ENCODE results near the gene ZNF385D.
"Not testable (repeated sequence)": the region's sequence is repeated elsewhere in the genome, so short reads cannot be mapped to it uniquely, and the experiment has no call there.

Gene ZNF385D

DNA sequence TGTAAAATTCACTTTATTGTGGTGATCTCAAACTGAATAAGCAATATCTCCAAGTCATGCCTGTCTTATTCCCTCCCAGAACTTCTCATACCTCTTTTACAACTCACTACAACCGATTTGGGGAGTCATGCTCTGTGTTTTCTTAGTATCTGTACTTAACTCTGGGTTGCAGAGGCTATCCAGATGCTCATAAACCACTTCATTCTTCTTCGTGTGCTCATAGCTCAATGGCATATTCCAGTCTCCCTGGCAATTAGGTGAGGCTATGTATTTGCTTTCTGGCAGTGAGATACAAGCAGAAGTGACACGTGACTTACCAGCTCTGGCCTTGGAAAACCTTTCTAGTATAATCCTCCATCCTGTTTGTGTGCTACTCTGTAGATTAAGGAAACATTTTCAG is 360.9 kb downstream of the ZNF385D start:
- no peaks in the 10 kb centered on the region for H3K36me3 ChIP-seq (ENCODE audit: insufficient read depth, low read length)
- H3K4me1 ChIP-seq (ENCODE audit: insufficient read depth, low read length) = no peaks in the 10 kb centered on the region
- H3K4me2 ChIP-seq (ENCODE audit: insufficient read depth, low read length) = no peak overlapping the region
- no peak overlapping the region for H3K9ac ChIP-seq (ENCODE audit: low read depth, low read length)
- TF ChIP-seq CTCF (IDR thresholded peaks at IDR 0.05; ENCODE audit: borderline replicate concordance, extremely low read depth, low read length, poor library complexity, severe bottlenecking) (no peak), EZH2 (IDR thresholded peaks at IDR 0.05; ENCODE audit: borderline replicate concordance, low read depth, low read length, severe bottlenecking) (no peak)
- H3K27me3 ChIP-seq (ENCODE audit: insufficient read depth, low read length, poor library complexity) = no peaks in the 10 kb centered on the region
- H3K79me2 ChIP-seq (ENCODE audit: insufficient read depth, low read length) = no peaks in the 10 kb centered on the region
- ATAC-seq (ENCODE audit: insufficient read depth, low read depth) (no peak), DNase-seq (no peak)
- no peak overlapping the region for H3K4me3 ChIP-seq (ENCODE audit: low read depth in 1 of 2, low read length in 2 of 2)
- no peak overlapping the region for H3K27ac ChIP-seq (ENCODE audit: low read length)
- H3K9me3 ChIP-seq (ENCODE audit: insufficient read depth, low read length, severe bottlenecking) = no peaks in the 10 kb centered on the region
- H4K20me1 ChIP-seq (ENCODE audit: insufficient read depth, low read length) = no peaks in the 10 kb centered on the region
- H2AFZ ChIP-seq (ENCODE audit: low read depth, low read length) = no peak overlapping the region

- not testable (repeated sequence) for H3K4me1 ChIP-seq (ENCODE audit: insufficient read depth, low read length); DNase-seq; H3K27me3 ChIP-seq (ENCODE audit: insufficient read depth, low read length, poor library complexity)
Measured at GRCh38 chr3:21387142-21387826, 363.7 kb downstream of the ZNF385D start.

DNA sequence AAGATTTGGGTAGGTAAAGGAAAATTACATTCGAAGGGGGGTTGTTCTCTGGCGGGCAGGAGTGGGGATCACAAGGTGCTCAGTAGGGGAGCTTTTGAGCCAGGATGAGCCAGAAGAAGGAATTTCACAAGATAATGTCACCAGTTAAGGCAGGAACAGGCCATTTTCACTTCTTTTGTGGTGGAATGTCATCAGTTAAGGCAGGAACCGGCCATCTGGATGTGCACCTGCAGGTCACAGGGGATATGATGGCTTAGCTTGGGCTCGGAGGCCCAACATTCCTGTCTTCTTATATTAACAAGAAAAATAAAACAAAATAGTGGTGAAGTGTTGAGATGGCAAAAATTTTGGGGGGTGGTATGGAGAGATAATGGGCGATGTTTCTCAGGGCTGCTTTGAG is 373.0 kb downstream of the ZNF385D start:
- H3K4me1 ChIP-seq (ENCODE audit: insufficient read depth, low read length); H3K36me3 ChIP-seq (ENCODE audit: insufficient read depth, low read length); H3K4me2 ChIP-seq (ENCODE audit: insufficient read depth, low read length); DNase-seq; H3K27me3 ChIP-seq (ENCODE audit: insufficient read depth, low read length, poor library complexity); H3K79me2 ChIP-seq (ENCODE audit: insufficient read depth, low read length); H3K4me3 ChIP-seq (ENCODE audit: low read depth in 1 of 2, low read length in 2 of 2); H2AFZ ChIP-seq (ENCODE audit: low read depth, low read length); H4K20me1 ChIP-seq (ENCODE audit: insufficient read depth, low read length); H3K9ac ChIP-seq (ENCODE audit: low read depth, low read length); ATAC-seq (ENCODE audit: insufficient read depth, low read depth); H3K9me3 ChIP-seq (ENCODE audit: insufficient read depth, low read length, severe bottlenecking); H3K27ac ChIP-seq (ENCODE audit: low read length): not testable (repeated sequence)

More at GRCh38 chr3:21387142-21387826, 363.7 kb downstream of the ZNF385D start:
- H3K9me3 ChIP-seq (ENCODE audit: insufficient read depth, low read length, severe bottlenecking); H4K20me1 ChIP-seq (ENCODE audit: insufficient read depth, low read length); H3K27ac ChIP-seq (ENCODE audit: low read length); H3K36me3 ChIP-seq (ENCODE audit: insufficient read depth, low read length); ATAC-seq (ENCODE audit: insufficient read depth, low read depth); H2AFZ ChIP-seq (ENCODE audit: low read depth, low read length); H3K4me3 ChIP-seq (ENCODE audit: low read depth in 1 of 2, low read length in 2 of 2); H3K79me2 ChIP-seq (ENCODE audit: insufficient read depth, low read length); H3K4me2 ChIP-seq (ENCODE audit: insufficient read depth, low read length); H3K9ac ChIP-seq (ENCODE audit: low read depth, low read length): not testable (repeated sequence)

DNA sequence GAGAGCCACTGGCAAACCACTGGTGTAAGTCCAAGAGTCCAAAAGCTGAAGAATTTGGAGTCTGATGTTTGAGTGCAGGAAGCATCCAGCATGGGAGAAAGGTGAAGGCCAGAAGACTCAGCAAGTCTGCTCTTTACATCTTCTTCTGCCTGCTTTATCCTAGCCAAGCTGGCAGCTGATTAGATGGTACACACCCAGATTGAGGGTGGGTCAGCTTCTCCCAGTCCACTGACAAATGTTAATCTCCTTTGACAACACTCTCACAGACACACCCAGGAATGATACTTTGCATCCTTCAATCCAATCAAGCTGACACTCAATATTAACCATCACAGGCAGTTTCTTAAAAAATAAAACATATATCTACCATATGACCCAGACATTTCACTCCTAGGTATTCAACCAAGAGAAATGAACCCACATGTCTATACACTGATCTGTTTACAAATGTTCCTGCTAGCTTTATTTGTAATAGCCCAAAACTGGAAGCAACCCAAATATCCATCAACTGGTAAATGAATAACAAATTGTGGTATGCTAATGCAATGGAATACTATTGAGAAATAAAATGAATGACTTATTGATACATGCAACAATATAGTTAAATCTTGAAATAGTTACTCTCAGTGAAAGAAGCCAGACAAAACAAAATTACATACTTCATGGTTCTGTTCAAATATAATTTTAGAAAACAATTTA is 373.8 kb downstream of the ZNF385D start:
- no peaks in the 10 kb centered on the region for H3K27me3 ChIP-seq (ENCODE audit: insufficient read depth, low read length, poor library complexity)
- no peak overlapping the region for H3K27ac ChIP-seq (ENCODE audit: low read length)
- H3K4me2 ChIP-seq (ENCODE audit: insufficient read depth, low read length) = no peak overlapping the region
- no peak overlapping the region for H3K9ac ChIP-seq (ENCODE audit: low read depth, low read length)
- ATAC-seq (ENCODE audit: insufficient read depth, low read depth) (no peak), DNase-seq (no peak)
- H3K4me1 ChIP-seq (ENCODE audit: insufficient read depth, low read length) = no peaks in the 10 kb centered on the region
- no peaks in the 10 kb centered on the region for H3K9me3 ChIP-seq (ENCODE audit: insufficient read depth, low read length, severe bottlenecking)
- no peak for TF ChIP-seq EZH2 (IDR thresholded peaks at IDR 0.05; ENCODE audit: borderline replicate concordance, low read depth, low read length, severe bottlenecking)
- no peak for TF ChIP-seq CTCF (IDR thresholded peaks at IDR 0.05; ENCODE audit: borderline replicate concordance, extremely low read depth, low read length, poor library complexity, severe bottlenecking)
- no peaks in the 10 kb centered on the region for H4K20me1 ChIP-seq (ENCODE audit: insufficient read depth, low read length)
- no peaks in the 10 kb centered on the region for H3K36me3 ChIP-seq (ENCODE audit: insufficient read depth, low read length)
- no peaks in the 10 kb centered on the region for H3K79me2 ChIP-seq (ENCODE audit: insufficient read depth, low read length)
- no peak overlapping the region for H2AFZ ChIP-seq (ENCODE audit: low read depth, low read length)
- H3K4me3 ChIP-seq (ENCODE audit: low read depth in 1 of 2, low read length in 2 of 2) = no peak overlapping the region
